Measurements from ENCODE around the gene RSAD2. TPM values are rescaled to one million over a fixed set of nuclear protein-coding genes. Genes with fewer than 3 reads are reported as not detected.
A peak's percentile ranks its signal among the peaks of the same experiment; 100 is the strongest.

The RSAD2 gene
- total and polyA plus RNA-seq, 12 donors = 1.6 to 16.1 (median 5.4) TPM

DNA sequence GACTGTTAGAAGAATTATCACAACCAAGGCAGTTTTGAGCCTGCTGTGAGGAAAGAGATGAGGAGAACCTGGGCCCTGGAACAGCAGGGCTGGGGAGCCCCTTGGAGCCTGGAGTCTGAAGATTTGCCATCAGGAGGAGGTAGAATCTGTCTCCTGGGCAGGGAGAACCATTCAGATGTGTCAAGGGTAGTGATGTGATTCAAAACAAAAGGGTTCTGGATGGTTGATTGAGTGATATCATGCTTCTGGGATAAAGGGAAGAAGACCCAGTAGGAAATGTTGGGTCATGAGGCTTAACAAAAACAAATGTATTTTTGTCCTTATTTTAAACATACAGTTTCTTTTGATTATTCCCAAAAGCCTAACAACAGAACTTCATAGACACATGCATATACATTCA, 68.2 kb downstream of the RSAD2 start:
- no peak for ATAC-seq

GRCh38 chr2:6946722-6947121, 69.1 kb downstream of the RSAD2 start:
- H3K4me1 ChIP-seq = peaks cover 0 to 40% (median 23%) of the 10 kb centered on the region in 9 donors
- TF ChIP-seq CTCF (IDR thresholded peaks at IDR 0.05) = no peak
- H3K4me3 ChIP-seq = no peak overlapping the region
- H3K27me3 ChIP-seq = no peaks in the 10 kb centered on the region
- H3K36me3 ChIP-seq = peaks cover 0 to 30% (median 2%) of the 10 kb centered on the region in 9 donors
- ATAC-seq (no peak), DNase-seq (no peak)
- WGBS, 2 donors = 89 to 91% methylated on average over 2 of the region's 2 CpGs
- H3K27ac ChIP-seq = peak overlapping the region in 1 of 10 donors; percentile 12
- H3K9me3 ChIP-seq = no peaks in the 10 kb centered on the region
- intact Hi-C loops (cut with DNase I) = no loop called here

More for the DNA sequence above, 68.2 kb downstream of the RSAD2 start:
- Histone ChIP-seq H3K4me1 (peaks cover 0 to 36% (median 23%) of the 10 kb centered on the region in 9 donors), H3K36me3 (peaks cover 0 to 39% (median 5%) of the 10 kb centered on the region in 9 donors), H3K27ac (peak overlapping the region in 6 of 10 donors; percentile 13 to 56 (median 45)), H3K9me3 (no peaks in the 10 kb centered on the region), H3K27me3 (no peaks in the 10 kb centered on the region), H3K4me3 (no peak overlapping the region)
- TF ChIP-seq CTCF (IDR thresholded peaks at IDR 0.05) = no peak
- intact Hi-C loops (cut with DNase I) = no loop called here
- no peak for DNase-seq

Other genes with a start within 250 kb of the RSAD2 start
- 10 to 100 TPM in 2 of 10 donors, 1 to 10 TPM in 8; 3.9 to 21.4 (median 6.0) TPM for gene CMPK2, start 11.9 kb upstream of the RSAD2 start, total RNA-seq
- 1 to 10 TPM; 2.4 to 2.9 TPM for gene CMPK2, start 11.9 kb upstream of the RSAD2 start, polyA plus RNA-seq
- 10 to 100 TPM in 8 of 10 donors, 1 to 10 TPM in 2; 9.2 to 19.7 (median 11.9) TPM for gene RNF144A, start 39.6 kb downstream of the RSAD2 start, total RNA-seq
- gene RNF144A, start 39.6 kb downstream of the RSAD2 start, polyA plus RNA-seq = 1 to 10 TPM; 3.6 to 4.9 TPM